ENCODE results near the gene SHE. TPM values are rescaled to one million over a fixed set of nuclear protein-coding genes. Genes with fewer than 3 reads are reported as not detected.

SHE gene
- total and polyA plus RNA-seq, 10 of the 15 experiments (the other 5 are each of a cell fraction or from before 2014, with no cell fraction given), result under 0.01 to 0.05 (median 0.03) TPM; not detected in 3

- TF ChIP-seq, protein P1, sequence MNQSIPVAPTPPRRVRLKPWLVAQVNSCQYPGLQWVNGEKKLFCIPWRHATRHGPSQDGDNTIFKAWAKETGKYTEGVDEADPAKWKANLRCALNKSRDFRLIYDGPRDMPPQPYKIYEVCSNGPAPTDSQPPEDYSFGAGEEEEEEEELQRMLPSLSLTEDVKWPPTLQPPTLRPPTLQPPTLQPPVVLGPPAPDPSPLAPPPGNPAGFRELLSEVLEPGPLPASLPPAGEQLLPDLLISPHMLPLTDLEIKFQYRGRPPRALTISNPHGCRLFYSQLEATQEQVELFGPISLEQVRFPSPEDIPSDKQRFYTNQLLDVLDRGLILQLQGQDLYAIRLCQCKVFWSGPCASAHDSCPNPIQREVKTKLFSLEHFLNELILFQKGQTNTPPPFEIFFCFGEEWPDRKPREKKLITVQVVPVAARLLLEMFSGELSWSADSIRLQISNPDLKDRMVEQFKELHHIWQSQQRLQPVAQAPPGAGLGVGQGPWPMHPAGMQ (IDR thresholded peaks at IDR 0.05; ENCODE audit: borderline replicate concordance), result no peak
- no peak for TF ChIP-seq NFXL1 (IDR thresholded peaks at IDR 0.05; ENCODE audit: borderline replicate concordance)
- TF ChIP-seq CREB1 (IDR thresholded peaks at IDR 0.05; ENCODE audit: low read depth), result no peak
- no peak for TF ChIP-seq RUNX3 (IDR thresholded peaks at IDR 0.05; ENCODE audit: low read length)
- TF ChIP-seq TCF7 (IDR thresholded peaks at IDR 0.05; ENCODE audit: borderline replicate concordance), result no peak
- no peak for TF ChIP-seq HDAC6 (IDR thresholded peaks at IDR 0.05; ENCODE audit: unreplicated experiment)
- TF ChIP-seq NFYB (IDR thresholded peaks at IDR 0.05; ENCODE audit: insufficient read depth, low read depth, low read length), result no peak
Observed at GRCh38 chr1:154446789-154447188, 55.4 kb downstream of the SHE start (continued).

DNA sequence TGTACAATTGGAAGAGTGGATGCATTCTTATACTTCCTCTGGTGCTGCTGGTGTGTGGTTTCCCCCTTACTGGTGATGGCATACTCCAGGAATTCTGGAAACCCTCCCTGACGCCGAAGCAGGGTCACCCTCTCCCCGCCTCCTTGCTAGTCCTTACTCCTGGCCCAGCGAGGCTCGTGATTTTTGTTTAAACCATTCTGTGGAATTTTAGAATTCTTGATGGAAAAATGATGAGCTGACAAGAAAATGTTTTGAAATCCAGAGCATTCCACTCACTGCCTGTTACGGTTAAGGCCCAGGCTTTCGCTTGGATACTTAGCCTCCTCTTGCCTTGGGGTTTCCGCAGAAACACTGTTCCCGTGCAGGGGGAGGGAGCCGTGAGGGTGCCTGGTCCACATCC, 55.9 kb downstream of the SHE start:
- no peaks in the 10 kb centered on the region for H3K27me3 ChIP-seq (replicated peaks in 1 of 2; ENCODE audit: control insufficient read depth in 2 of 2, insufficient read depth in 2 of 2, low read length in 1 of 2)
- no peak for FAIRE-seq
- WGBS (ENCODE audit: insufficient coverage, insufficient replicate concordance, low lambda C conversion rate, missing lambda C conversion rate), result 95% methylated on average over 10 of the region's 10 CpGs
- H3K4me2 ChIP-seq (ENCODE audit: control insufficient read depth, insufficient read depth), result no peak overlapping the region
- no peaks in the 10 kb centered on the region for H3K36me3 ChIP-seq (ENCODE audit: control insufficient read depth in 2 of 2, insufficient read depth in 2 of 2, low read length in 1 of 2)
- ChIA-PET POLR2A (no interaction called here), RAD21 (ENCODE audit: unreplicated experiment) (interaction anchor here (0.9 to 8.6 kb wide), 2 partner anchors 37 kb away, joined by 3 to 80 read pairs; no protein-coding TSS in a partner anchor), CTCF (interaction anchor here (1.0 to 3.5 kb wide), 2 partner anchors 22 to 102 kb away, joined by 3 to 19 read pairs; no protein-coding TSS in a partner anchor), SMC1A (ENCODE audit: uncharacterized antibody, unreplicated experiment) (no interaction called here)
- no peaks in the 10 kb centered on the region; the same call in 1 of the 3 replicates for H3K9me3 ChIP-seq (replicated peaks; ENCODE audit: control insufficient read depth, insufficient read depth, low read length)
- in situ Hi-C loops (cut with MboI) (no loop called here), intact Hi-C loops (cut with micrococcal nuclease; ENCODE audit: unreplicated experiment) (no loop called here)
- H3K79me2 ChIP-seq (ENCODE audit: control insufficient read depth, insufficient read depth, low read length), result no peaks in the 10 kb centered on the region
- no peak overlapping the region for H3K9ac ChIP-seq (ENCODE audit: control insufficient read depth, insufficient read depth, low read length)
- no peak for ATAC-seq
- no peak for DNase-seq (ENCODE audit: low read depth, low spot score)
- H4K20me1 ChIP-seq (ENCODE audit: control insufficient read depth, insufficient read depth), result no peaks in the 10 kb centered on the region; the same call in 1 of the 2 replicates
- BruUV-seq (replicated peaks), result no TSS peak
- H2AFZ ChIP-seq (ENCODE audit: control insufficient read depth, low read depth, low read length), result no peak overlapping the region
- peaks cover 24% of the 10 kb centered on the region for H3K4me1 ChIP-seq (ENCODE audit: control insufficient read depth, insufficient read depth, low read length)
- H3K27ac ChIP-seq (ENCODE audit: control insufficient read depth, insufficient read depth), result no peak overlapping the region
- no peak overlapping the region for H3K4me3 ChIP-seq
- TF ChIP-seq USF2 (IDR thresholded peaks at IDR 0.05; ENCODE audit: borderline replicate concordance, low read depth, low read length) (no peak), ASH2L (IDR thresholded peaks at IDR 0.05; ENCODE audit: borderline replicate concordance, low read depth) (no peak), MYC (IDR thresholded peaks at IDR 0.05; ENCODE audit: insufficient read depth, insufficient read length, insufficient replicate concordance, low read length, severe bottlenecking) (no peak), SMC3 (IDR thresholded peaks at IDR 0.05; ENCODE audit: borderline replicate concordance, low read length) (no peak), SMARCA5 (IDR thresholded peaks at IDR 0.05) (no peak), POLR2AphosphoS2 (IDR thresholded peaks at IDR 0.05; ENCODE audit: low read depth, low read length) (no peak), TBL1XR1 (IDR thresholded peaks at IDR 0.05; ENCODE audit: low read depth, low read length) (no peak), ZNF384 (IDR thresholded peaks at IDR 0.05; ENCODE audit: borderline replicate concordance, low read depth, low read length) (no peak), BCLAF1 (IDR thresholded peaks at IDR 0.05) (no peak), RBBP5 (conservative IDR thresholded peaks at IDR 0.05) (no peak), ATF7 (IDR thresholded peaks at IDR 0.05; ENCODE audit: low read depth) (no peak), IRF4 (IDR thresholded peaks at IDR 0.05; ENCODE audit: low read depth, low read length) (no peak), CBFB (IDR thresholded peaks at IDR 0.05; ENCODE audit: low read depth) (no peak)

All from GM12878 (cell line).